GM04504 (cell line): ENCODE measurements around the gene ZSCAN4.

Experiments used
- DNase-seq: peaks from one replicate; pipeline ENCODE4 v3.0.0-alpha.2; 2012; ENCODE audit warnings: low read depth

ZSCAN4 gene, protein sequence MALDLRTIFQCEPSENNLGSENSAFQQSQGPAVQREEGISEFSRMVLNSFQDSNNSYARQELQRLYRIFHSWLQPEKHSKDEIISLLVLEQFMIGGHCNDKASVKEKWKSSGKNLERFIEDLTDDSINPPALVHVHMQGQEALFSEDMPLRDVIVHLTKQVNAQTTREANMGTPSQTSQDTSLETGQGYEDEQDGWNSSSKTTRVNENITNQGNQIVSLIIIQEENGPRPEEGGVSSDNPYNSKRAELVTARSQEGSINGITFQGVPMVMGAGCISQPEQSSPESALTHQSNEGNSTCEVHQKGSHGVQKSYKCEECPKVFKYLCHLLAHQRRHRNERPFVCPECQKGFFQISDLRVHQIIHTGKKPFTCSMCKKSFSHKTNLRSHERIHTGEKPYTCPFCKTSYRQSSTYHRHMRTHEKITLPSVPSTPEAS

DNA sequence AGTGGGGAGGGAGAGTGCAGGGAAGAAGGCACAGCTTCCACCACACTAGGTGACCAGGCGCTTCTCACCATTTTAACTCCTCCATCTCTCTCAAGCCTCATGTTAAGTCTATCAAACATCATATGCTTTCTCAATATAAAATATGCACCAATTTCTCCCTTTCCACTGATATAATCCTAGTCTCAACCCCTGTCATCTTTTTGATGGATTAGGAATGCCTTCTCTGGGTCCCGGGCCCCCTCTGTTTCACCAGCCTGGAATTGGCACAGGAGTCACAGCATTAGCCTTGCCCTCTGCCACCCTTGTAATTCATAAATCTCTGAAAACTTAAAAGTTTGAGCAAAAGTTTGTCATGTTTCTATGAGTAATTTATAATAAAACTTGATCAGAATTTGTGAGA, at the start of gene ZSCAN4:
ZSCAN4 (plus strand) TSS at position 301 of the 400 bp plus-strand sequence. CDS start 7,211 bp downstream, outside the sequence.
- DNase-seq = no peak

DNA sequence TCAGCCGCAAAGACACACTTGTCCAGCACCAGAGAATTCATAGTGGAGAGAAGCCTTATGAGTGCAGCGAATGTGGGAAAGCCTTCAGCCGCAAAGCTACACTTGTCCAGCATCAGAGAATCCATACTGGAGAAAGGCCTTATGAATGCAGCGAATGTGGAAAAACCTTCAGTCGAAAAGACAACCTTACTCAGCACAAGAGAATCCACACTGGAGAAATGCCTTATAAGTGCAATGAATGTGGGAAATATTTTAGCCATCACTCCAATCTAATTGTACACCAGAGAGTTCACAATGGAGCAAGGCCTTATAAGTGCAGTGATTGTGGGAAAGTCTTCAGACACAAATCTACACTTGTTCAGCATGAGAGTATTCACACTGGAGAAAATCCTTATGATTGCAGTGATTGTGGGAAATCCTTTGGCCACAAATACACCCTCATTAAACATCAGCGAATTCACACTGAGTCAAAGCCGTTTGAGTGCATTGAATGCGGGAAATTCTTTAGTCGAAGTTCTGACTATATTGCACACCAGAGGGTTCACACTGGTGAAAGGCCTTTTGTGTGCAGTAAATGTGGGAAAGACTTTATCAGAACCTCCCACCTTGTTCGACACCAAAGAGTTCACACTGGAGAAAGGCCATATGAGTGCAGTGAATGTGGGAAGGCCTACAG, 47.9 kb upstream of the ZSCAN4 start:
- DNase-seq = no peak

DNA sequence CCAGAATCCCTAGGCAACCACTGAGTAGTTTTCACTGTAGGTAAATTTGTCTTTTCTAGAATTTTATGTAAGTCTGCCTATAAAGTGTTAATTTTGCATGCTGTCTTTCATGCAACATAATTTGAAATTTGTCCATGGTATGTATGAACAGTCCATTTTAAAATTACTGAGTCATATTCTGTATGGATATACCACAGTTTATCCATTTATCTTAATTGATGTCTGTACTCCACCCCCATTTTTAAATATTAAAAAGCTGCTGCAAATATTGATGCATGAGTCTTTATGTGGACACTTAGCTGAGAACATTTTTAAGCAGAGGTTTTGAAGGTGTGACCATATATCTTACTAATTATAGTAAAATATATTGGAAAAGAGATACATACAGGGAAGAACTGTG, 45.6 kb upstream of the ZSCAN4 start:
- no peak for DNase-seq

DNA sequence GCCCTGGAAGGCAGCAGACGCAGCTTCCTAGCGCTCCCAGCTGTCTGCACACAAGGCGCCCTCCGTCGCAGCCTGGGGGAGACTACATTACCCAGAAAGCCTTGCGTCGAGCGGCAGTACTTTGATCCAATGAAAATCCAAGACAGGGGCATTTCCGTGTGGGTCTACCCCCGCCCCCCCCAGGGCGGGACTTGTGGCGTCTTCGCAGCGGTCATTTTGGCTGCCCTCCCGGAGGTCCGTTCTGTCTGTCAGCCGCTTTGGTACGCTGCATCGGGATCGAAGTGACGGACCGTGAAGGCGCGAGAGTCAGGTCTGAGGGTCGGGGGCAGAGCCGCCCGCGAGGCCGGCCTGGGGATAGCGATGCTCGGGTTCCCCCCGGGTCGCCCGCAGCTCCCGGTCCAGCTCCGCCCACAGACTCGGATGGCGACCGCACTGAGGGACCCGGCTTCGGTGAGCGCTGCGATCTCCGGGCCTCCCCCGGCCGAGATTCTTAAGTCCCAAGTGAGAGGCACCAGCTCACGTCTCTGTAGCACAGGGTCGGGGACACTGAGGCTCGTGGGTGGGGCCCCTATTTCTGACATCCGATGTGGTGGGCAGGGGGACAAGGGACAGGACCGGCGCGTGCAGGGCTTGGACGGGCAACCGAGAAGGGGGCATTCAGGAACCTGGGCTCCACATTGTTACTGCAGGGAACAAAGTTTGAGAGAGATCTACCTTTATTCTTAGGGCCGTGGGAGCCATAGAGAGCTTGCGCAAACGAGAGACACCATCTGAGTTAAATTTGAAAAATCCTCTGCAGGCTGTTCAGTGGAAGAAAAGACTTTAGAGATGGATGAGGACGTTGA, 35.5 kb upstream of the ZSCAN4 start, which contains the start of gene ZNF211:
ZNF211 (plus strand) TSS at position 182 of the 845 bp plus-strand sequence; CDS start at position 361, 179 bp downstream.
- peak; percentile 86 for DNase-seq

DNA sequence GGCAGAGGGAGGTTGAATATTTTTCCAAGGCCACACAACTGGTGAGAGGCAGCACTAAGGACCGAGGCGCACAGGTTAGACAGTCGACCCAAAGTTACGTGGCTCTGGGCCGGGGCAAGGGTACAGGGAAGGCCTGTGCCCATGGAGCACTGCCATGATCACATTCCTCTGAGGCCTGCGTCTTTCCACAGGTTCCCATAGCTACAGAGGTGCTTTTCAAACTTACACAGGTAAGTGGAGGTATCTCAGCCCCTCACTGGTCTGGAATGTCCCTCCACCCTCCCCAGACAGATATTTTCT, 35.0 kb upstream of the ZSCAN4 start:
- DNase-seq = no peak

DNA sequence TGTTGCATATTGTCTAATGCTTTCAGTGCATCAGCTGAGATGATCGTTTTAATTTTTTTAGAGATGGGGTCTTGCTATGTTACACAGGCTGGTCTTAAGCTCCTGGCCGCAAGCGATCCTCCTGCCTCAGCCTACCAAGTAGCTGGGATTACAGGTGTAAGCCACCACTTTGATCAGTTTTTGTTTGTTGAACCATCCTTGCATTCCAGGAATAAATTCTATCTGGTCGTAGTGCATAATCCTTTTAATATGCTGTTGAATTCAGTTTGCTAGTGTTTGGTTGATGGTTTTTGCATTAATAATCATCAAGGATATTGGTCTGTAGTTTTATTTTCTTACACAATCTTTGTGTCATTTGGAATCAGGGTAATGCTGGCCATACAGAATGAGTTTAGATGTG, 31.4 kb upstream of the ZSCAN4 start:
- DNase-seq = no peak

DNA sequence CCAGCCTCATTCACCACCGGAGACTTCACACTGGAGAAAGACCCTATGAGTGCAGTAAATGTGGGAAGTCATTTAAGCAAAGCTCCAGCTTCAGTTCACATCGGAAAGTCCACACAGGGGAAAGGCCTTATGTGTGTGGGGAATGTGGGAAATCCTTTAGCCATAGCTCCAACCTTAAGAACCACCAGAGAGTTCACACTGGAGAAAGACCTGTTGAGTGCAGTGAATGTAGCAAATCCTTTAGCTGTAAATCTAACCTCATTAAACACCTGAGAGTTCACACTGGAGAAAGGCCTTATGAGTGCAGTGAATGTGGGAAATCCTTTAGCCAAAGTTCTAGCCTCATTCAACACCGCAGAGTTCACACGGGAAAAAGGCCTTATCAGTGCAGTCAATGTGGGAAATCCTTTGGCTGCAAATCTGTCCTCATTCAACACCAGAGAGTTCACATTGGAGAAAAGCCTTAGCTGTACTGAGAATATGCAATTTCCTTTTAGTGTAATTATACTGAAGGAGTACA, 27.0 kb upstream of the ZSCAN4 start:
- no peak for DNase-seq

DNA sequence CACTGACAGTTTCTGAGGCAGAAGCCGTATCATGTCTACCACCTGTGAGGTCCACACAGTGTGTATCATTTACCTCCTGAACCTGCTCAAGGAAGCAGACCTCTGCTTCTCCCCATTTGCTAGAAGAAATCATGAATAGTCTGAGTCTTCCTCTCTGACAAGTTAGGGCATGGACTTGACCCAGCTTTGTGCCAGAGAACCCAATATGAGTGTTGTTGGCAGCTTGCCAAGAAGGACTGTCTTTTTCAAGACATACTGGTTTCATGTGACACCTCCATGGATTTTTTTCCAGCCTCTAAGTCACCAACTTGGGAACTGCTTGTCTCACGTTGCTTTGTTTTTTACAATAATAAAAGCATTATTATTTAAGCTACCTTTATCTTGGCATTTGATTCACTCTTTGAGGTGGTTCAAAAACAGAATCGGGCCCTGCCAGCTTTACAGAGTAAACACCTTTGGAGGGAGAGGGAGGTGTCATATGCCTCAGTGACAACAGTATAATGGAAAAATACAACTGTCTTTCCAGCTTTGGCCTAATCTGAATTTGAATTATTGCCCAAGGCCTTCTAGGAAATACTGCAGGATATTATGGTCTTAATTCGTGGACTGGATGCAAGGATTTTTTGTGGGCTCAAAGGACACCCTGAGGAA, 26.2 kb upstream of the ZSCAN4 start:
- DNase-seq = no peak

DNA sequence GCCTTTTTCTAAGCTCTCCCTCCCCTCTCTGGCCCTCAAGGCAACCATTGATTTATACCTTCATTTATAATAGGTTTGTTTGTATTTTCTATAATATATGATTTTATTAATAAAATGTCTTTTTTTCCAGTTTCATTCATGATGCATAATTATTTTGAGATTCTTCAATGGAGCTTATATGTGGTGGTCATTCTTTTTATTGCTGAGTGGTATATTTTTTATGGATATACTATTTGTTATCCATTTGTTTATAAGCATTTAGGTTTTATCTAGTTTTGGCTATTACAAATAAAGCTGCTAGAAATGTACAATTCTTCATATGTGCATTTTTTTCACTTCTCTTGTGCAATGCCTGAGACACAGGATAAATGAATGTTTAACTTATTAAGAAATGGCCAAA, 25.0 kb upstream of the ZSCAN4 start:
- no peak for DNase-seq

DNA sequence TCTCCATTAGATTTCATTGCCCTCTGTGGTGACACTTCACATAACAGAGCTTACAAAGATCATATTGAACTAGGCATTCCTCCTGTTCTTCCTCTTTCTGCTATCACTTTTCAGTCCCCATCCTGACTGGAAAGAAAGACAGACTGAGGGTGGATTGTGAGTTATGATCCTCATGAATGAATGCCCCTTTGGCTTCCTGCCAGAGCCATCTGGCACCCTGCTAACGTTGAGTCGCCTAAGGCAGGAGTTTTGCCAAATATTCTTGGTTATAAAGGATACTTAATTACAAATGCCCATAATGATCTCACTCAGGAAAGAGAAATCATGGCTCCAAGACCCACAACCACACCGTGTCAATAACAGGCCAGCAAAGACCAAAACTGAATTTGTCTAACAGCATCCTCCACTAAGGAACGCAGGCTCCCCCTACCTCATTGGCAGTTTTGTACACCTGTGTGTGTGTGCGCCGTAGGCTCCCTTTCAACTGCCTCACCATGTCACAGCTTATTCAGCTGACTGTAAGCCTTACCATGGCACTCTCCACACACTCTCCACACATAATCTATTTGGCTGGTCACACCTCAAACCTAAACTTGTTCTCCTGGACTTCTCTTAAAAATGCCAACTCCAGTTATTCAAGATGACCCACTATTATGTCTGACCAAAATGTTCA, 20.3 kb upstream of the ZSCAN4 start:
- no peak for DNase-seq

DNA sequence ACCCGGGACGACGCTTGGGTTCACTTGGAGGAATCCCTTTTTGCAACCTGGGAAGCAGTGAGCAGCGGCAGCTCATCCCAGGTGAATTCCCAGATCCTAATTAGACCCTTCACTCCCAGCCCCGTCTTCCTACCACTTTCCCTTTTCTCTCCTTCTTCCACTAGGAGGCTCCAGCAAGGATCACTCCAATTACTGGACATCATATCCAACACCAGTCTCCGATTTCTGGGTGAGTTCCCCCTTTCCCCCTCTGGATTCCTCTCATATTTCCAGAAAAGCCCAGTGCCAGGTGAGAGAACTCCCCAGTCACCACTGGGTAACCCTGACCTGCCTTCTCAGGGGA, 17.1 kb upstream of the ZSCAN4 start:
- DNase-seq = no peak

DNA sequence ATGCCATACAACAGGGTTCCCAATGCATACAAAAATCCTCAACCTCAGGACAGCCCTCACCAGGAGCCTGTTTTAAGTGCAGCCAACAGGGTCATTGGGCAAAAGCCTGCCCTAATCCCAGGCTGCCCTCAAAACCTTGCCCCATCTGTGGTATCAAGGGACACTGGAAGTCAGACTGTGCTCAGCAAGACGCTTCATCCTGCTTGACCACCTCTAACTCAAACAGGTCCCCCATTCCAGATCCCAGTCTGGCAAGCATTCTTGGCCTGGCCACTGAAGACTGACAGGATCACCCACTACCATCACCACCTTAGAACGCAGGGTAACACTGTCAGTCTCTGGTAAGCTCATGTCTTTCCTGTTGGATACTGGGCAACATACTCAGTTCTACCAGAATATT, 15.0 kb upstream of the ZSCAN4 start:
- DNase-seq = no peak

DNA sequence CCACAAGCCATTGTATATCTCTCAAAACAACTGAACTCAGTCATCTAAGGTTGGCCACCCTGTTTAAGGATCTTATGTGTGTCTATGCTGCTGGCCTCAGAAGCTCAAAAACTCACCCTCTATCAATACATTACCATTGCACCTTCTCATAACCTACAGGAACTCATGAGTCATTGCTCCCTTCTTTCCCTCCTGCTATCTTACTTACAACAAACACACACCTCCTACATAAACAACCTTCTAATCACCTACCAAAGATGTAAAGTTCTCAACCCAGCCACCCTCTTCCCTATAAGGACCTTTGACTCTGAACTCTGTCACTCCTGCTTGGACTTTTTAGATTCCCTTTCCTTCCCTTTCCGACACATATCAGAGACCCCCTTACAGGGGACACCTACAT, 13.3 kb upstream of the ZSCAN4 start:
- no peak for DNase-seq

DNA sequence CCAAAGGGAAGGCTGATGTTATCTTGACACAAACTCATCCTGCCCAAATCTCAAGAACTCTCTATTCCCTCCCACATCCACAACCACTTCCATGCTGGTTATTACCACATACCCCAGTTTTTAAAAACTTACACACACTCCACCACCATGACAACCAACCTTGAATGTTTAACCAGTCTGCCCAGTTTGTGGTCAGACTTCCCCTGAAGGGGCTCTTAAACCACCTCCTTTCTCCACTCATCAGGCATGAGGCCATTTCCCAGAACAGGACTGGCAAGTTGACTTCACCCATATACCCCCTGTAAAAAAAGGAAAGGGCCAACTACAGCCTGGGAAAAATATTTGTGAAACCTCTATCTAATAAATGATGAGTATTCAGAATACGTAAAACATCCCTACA, 12.4 kb upstream of the ZSCAN4 start:
- DNase-seq = no peak

DNA sequence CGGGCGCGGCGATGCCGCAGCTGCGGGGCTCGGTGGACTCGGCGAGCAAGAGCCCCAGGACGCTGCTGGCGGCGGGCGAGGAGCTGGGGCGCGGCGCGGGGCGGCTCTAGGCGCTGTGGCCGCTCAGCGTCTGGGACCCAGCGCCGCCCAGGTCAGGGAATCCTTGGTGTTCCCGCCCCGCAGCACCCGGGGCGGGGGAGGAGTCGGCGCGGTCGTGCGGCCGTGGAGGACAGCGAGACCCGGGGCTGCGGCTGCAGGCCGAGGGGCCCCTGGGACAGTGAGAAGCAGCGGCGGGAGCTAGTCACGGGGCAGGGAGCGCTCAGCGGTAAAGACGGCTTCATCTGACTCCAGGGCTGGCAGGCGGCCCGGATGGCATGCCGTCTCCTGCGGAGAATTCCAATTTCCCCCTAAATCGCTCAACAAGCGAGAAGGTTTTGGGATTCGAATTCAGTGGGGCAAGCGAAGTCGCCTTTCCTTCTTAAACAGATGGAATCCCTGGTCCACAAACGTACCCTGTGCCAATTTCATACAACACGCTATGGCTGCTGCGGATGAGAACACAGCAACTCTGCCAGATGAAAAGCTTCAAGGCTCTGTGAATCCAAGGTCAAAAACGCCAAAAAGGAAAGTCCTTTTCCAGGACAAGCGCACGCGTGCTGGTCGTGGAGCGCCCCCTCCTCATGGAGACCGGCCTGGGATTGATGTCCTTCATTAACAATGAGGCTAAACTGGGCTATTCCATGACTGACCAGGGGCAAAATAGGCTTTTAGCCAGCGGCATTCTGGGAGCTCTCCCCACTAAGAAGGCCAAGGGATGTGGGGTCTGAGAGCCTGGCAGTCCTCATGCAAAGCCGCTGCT, 4.2 kb upstream of the ZSCAN4 start:
- no peak for DNase-seq

DNA sequence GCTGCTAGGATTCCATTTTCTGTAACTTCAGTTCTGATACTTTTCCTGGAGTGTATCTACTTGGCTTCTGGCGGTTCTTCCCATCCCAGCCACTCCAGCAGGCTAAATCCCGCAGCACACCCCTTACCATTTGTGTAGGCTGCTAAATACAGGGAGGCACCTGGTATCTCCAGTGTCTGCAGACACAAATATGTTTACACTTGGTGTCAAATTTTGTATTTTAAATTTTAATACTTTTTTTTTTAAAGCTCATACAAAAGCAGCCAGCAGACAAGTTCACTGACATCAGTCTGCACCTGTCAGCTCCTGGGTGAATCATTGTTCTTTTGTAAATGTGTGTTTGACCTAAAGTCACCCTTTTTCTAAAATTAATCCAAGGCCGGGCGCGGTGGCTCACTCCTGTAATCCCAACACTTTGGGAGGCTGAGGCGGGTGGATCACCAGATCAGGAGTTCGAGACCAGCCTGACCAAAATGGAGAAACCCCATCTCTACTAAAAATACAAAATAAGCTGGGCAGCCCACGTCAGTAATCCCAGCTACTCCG, 3.4 kb upstream of the ZSCAN4 start:
- DNase-seq = no peak

DNA sequence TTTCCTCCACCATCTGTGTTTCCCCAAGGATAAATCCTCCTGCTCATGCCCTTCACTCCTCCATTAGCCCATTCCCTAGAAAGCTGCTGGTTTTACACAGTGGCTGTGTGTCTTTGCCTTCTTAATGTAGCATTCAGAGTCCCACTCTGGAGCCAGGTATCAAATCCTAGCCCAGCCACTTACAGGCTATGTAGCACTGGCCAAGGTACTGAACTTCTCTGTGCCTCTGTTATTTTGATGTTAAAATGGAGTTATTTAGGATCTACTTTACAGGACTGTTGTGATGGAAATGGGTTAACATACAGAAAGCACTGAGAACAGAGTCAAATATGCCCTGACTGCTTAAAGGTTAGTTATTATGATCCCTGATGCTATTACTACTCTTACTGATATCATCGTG, 1.5 kb upstream of the ZSCAN4 start:
- no peak for DNase-seq

DNA sequence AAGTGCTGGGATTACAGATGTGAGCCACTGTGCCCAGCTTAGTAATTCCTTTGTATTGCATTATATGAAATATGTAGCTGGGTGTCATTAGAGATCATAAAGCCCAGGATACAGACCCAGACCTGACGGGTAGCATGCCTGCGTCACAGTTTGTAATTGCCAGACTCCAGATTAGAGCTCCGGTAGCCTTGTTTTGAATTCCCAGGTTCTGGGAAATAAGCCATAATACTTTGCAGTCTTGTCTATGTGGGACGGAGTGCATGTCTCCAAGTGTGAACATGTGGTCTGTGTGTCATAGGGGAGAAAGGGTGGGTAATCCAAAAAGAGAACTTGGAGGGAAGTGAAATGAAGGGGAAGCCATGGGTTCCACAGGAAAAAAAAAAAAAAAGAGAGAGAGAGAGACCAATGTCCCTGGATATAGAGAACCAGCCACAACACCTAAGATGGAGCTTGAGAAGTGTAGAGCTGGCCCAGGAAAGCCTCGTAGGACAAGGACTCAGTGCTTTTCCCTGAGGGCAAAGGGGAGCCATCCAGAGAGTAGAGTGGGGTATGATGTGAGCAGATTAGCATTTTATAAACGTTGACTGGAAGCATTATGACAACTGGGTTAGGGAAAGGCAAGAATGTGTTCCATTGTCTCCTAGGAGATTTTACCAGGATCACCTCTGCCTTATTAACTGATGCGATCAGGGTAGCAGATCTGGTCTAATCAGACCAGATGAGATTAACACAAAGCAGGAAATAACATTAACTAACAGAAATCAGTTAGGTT, 2.6 kb downstream of the ZSCAN4 start:
- DNase-seq = no peak

DNA sequence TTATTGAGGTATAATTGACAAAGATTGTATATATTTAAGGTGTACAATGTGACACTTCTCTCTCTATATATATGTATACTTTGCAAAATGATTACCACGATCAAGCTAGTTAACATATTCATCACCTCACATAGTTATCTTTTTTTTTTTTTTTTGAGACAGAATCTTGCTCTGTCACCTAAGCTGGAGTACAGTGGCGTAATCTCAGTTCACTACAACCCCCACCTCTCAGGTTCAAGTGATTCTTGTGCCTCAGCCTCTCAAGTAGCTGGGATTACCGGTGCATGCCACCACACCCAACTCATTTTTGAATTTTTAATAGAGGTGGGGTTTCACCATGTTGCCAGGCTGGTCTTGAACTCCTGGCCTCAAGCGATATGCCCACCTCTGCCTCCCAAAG, 3.7 kb downstream of the ZSCAN4 start:
- no peak for DNase-seq

DNA sequence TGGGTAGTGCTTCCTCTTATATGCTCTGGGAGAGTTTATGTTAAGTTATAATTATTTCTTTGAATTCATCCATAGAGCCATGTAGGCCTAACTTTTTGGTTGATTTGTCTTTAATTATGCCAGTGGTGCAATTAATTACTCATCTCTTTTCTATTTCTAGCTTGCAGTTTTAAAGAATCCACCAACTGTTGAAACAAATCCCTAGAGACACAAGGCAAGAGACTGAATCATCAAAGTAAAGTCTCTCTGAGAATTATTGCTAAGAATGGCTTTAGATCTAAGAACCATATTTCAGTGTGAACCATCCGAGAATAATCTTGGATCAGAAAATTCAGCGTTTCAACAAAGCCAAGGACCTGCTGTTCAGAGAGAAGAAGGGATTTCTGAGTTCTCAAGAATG, 7.1 kb downstream of the ZSCAN4 start:
- peak; percentile 34 for DNase-seq
